A549 treated with AZD2906 at 1 μM for 4 hours (cell line): ENCODE measurements around the gene RFPL3. TPM values are rescaled to one million over a fixed set of nuclear protein-coding genes. Genes with fewer than 3 reads are reported as not detected.

Experiments
- total RNA-seq: library from RNA; stranded (reverse); fragments of 200-300 nt; extraction: Qiagen RNA extraction; gene quantifications from 5 replicates; pipeline ENCODE4 v1.2.3, GENCODE V29; 2022

RFPL3 gene
- total RNA-seq = not detected in 5 replicates

DNA sequence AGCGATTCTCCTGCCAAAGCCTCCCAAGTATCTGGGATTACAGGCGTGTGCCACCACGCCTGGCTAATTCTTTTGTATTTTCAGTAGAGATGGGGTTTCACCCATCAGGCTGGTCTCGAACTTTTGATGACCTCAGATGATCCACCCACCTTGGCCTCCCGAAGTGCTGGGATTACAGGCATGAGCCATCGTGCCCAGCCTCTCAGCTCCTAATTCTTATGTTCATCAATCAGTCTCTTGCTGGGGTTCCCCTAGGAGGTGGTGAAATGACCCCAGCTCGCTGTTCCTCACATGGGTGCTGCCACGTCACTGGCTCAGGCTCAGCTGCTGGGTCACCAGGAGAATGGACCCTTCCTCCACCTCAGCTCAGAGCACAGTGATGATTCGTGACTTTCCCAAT lies at the start of gene RFPL3:
Gene RFPL3 (plus strand): TSS at position 301 of the 400 bp plus-strand sequence. CDS start 205 bp downstream, outside the sequence.

Other genes starting within 250 kb of the RFPL3 start
- gene C22orf42, start 198.6 kb upstream of the RFPL3 start, total RNA-seq = not detected in 5 replicates
- 0.08 to 0.20 TPM (median 0.12 TPM) in 5 replicates for gene RFPL2, start 152.8 kb upstream of the RFPL3 start, total RNA-seq
- not detected in 5 replicates for gene SLC5A4, start 102.5 kb upstream of the RFPL3 start, total RNA-seq
- gene RTCB, start 54.4 kb downstream of the RFPL3 start, total RNA-seq = 74.2 to 86.6 TPM (median 75.1 TPM) in 5 replicates
- not detected in 5 replicates for gene BPIFC, start 106.6 kb downstream of the RFPL3 start, total RNA-seq
- gene FBXO7, start 116.9 kb downstream of the RFPL3 start, total RNA-seq = 69.0 to 73.7 TPM (median 71.2 TPM) in 5 replicates